Stomach (tissue), 19 donors: ENCODE measurements around the gene HDGFL3. TPM values are rescaled to one million over a fixed set of nuclear protein-coding genes. Genes with fewer than 3 reads are reported as not detected.

Experiments
- DNase-seq, 2 donors: peaks; one replicate each; pipeline versions ENCODE4 v3.0.0 to v3.0.0-alpha.2; 2013 to 2019
- H3K27ac ChIP-seq, 5 donors: fragments of 200-600 bp in 4 of 5; sonication (generic) in 4 of 5; one replicate each; pipeline ENCODE4 v1.5.1; 2013 to 2019; ENCODE audit warnings: mild to moderate bottlenecking in 1 of 5, moderate library complexity in 1 of 5
- H3K27me3 ChIP-seq, 3 donors: fragments of 200-600 bp; sonication (generic); one replicate each; pipeline ENCODE4 v1.5.1; 2017 to 2019; ENCODE audit warnings: mixed run types in 1 of 3
- H3K36me3 ChIP-seq, 4 donors: fragments of 200-600 bp; sonication (generic); 1 replicate in 3 of 4; 2 replicates in 1 of 4; pipeline ENCODE4 v1.5.1; 2016 to 2019
- H3K4me1 ChIP-seq, 4 donors: fragments of 200-600 bp; sonication (generic); one replicate each; pipeline ENCODE4 v1.5.1; 2016 to 2019
- H3K4me3 ChIP-seq, 4 donors: fragments of 200-600 bp; sonication (generic) in 3 of 4; one replicate each; pipeline ENCODE4 v1.5.1; 2016 to 2019; ENCODE audit warnings: mild to moderate bottlenecking in 1 of 4
- H3K9me3 ChIP-seq, 4 donors: fragments of 200-600 bp; sonication (generic); one replicate each; pipeline ENCODE4 v1.5.1; 2016 to 2019
- EP300 ChIP-seq: sonication (generic); formaldehyde crosslinking; IDR thresholded peaks from one replicate; pipeline ENCODE4 v1.6.1; 2017; ENCODE audit warnings: antibody characterized with exemption
- POLR2A ChIP-seq, 4 donors: fragments of 450-650 bp; IDR thresholded peaks; one replicate each; pipeline ENCODE4 v1.6.1; 2016; ENCODE audit warnings: antibody characterized with exemption in 4 of 4, control low read depth in 2 of 4, mild to moderate bottlenecking in 1 of 4, moderate library complexity in 1 of 4
- POLR2AphosphoS5 ChIP-seq, 3 donors: sonication (generic); formaldehyde crosslinking; IDR thresholded peaks; one replicate each; pipeline ENCODE4 v1.6.1; 2016; ENCODE audit warnings: antibody characterized with exemption in 3 of 3
- WGBS, 5 donors: extraction: QIAGEN DNeasy Blood & Tissue Kit in 3 of 5; methylation state at CpG; one replicate each; pipeline versions ENCODE4 v1.1.5 to v1.1.7; 2013 to 2018; 5-methylcytosine and 5-hydroxymethylcytosine counted together
- intact Hi-C: fragments of 100-400 bp; cut with DNase I; formaldehyde crosslinking; loops from one replicate; pipeline ENCODE4 v1.15.1; 2023; ENCODE audit warnings: low total_unique reads
- long read RNA-seq, 10 donors: transcript quantifications; one replicate each; lab custom pipeline, GENCODE V29; 2026
- polyA plus RNA-seq, 3 donors: library from polyadenylated mRNA; stranded (reverse); fragments of 200-250 nt; gene quantifications; one replicate each; pipeline ENCODE4 v1.2.3, GENCODE V29; 2013
- total RNA-seq, 5 donors: library from RNA; depleted of rRNA; stranded (reverse); fragments of >200 nt; gene quantifications; one replicate each; pipeline versions ENCODE4 v1.1.0 to v1.2.3, GENCODE V29; 2014 to 2016
- TF ChIP-seq, protein P1 (sequence below), 7 experiments: fragments of 450-650 bp in 4 of 7; fragments of 200-600 bp in 3 of 7; sonication (generic) in 3 of 7; IDR thresholded peaks; one replicate each; pipeline ENCODE4 v1.5.1; 2016 to 2019; ENCODE audit warnings: antibody characterized with exemption in 7 of 7, control low read depth in 2 of 7, mild to moderate bottlenecking in 1 of 7
- donor health status: healthy with polysubstance abuse.
- donor health status: Bipolar disorder and iron deficiency.
- donor health status: healthy.

The HDGFL3 gene
- 100 to 1,000 TPM in 1 of 5 donors, 10 to 100 TPM in 2, 1 to 10 TPM in 2; 4.0 to 110 (median 26.6) TPM for total RNA-seq
- 10 to 100 TPM in 2 of 3 donors, 1 to 10 TPM in 1; 6.7 to 15.6 (median 13.9) TPM for polyA plus RNA-seq
- long read RNA-seq, donor 1, full-length matches to known transcripts: 5 of 10 reads
- long read RNA-seq, donor 1, partial matches to known transcripts: 5 of 10 reads
- long read RNA-seq, donor 1, other reads (novel, unspliced or antisense): 0 of 10 reads
- long read RNA-seq, donor 2, full-length matches to known transcripts: 13 of 13 reads
- long read RNA-seq, donor 2, partial matches to known transcripts: 0 of 13 reads
- long read RNA-seq, donor 2, other reads (novel, unspliced or antisense): 0 of 13 reads
- long read RNA-seq, donor 3, full-length matches to known transcripts: 4 of 4 reads
- long read RNA-seq, donor 3, partial matches to known transcripts: 0 of 4 reads
- long read RNA-seq, donor 3, other reads (novel, unspliced or antisense): 0 of 4 reads
- long read RNA-seq, donor 4, full-length matches to known transcripts: 1 of 1 reads
- long read RNA-seq, donor 4, partial matches to known transcripts: 0 of 1 reads
- long read RNA-seq, donor 4, other reads (novel, unspliced or antisense): 0 of 1 reads
- long read RNA-seq, donor 5, full-length matches to known transcripts: 18 of 26 reads
- long read RNA-seq, donor 5, partial matches to known transcripts: 8 of 26 reads
- long read RNA-seq, donor 5, other reads (novel, unspliced or antisense): 0 of 26 reads
- long read RNA-seq, donor 6, full-length matches to known transcripts: 29 of 39 reads
- long read RNA-seq, donor 6, partial matches to known transcripts: 10 of 39 reads
- long read RNA-seq, donor 6, other reads (novel, unspliced or antisense): 0 of 39 reads
- long read RNA-seq, donor 7, full-length matches to known transcripts: 18 of 32 reads
- long read RNA-seq, donor 7, partial matches to known transcripts: 14 of 32 reads
- long read RNA-seq, donor 7, other reads (novel, unspliced or antisense): 0 of 32 reads
- long read RNA-seq, donor 8, full-length matches to known transcripts: 16 of 16 reads
- long read RNA-seq, donor 8, partial matches to known transcripts: 0 of 16 reads
- long read RNA-seq, donor 8, other reads (novel, unspliced or antisense): 0 of 16 reads
- long read RNA-seq, donor 9, full-length matches to known transcripts: 6 of 31 reads
- long read RNA-seq, donor 9, partial matches to known transcripts: 25 of 31 reads
- long read RNA-seq, donor 9, other reads (novel, unspliced or antisense): 0 of 31 reads
- long read RNA-seq, donor 10, full-length matches to known transcripts: 3 of 3 reads
- long read RNA-seq, donor 10, partial matches to known transcripts: 0 of 3 reads
- long read RNA-seq, donor 10, other reads (novel, unspliced or antisense): 0 of 3 reads

DNA sequence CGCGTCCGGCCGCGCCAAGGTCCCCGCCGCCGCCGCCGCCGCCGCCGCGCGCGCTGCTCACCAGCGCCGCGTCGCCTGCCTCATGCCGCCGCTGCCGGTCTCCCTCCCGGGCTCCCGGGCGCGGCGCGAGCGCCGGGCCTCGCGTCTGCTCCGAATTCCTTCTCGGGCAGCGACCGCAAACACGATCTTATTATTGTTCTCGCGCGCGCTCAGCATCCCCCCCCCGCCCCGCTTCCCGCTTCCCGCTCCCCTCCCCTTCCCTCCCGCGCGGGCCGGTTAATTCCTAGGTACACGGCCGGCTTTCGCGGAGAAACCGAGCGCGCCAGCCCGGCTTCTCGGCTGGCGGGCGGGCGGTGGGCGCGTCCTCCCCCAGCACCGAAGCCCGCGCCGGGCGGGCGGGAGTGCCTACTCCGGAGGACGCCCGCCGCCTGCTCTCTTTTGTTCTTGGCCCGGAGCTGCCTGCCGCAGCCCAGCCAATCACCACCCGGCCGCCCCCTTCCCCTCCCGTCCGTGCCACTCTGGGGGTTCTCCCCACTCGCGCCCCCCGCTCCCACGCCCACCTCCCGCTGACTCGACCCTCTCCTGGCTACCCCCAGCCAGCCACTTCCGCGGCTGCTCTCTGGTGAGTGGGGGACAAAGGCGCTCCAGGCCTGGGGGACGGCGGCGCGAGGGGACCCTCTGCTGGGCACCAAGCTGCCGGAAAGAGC lies at the start of gene HDGFL3:
TSS of gene HDGFL3 (minus strand) at position 164 of the 707 bp plus-strand sequence. CDS start 409 bp downstream, outside the sequence.
- Histone ChIP-seq H3K27me3 (peaks cover 0 to 23% (median 13%) of the 10 kb centered on the region in 3 donors), H3K4me1 (peaks cover 0 to 45% (median 25%) of the 10 kb centered on the region in 4 donors), H3K4me3 (peak within 1 kb of the TSS; percentile 85 to 96 (median 88)), H3K27ac (peak within 1 kb of the TSS; percentile 59 to 94 (median 85)), H3K36me3 (no peaks in the 10 kb centered on the region), H3K9me3 (no peaks in the 10 kb centered on the region)
- intact Hi-C loops: no loop called here
- DNase-seq: peak; percentile 46 to 91
- 0 to 1% (median 1%) methylated on average over 9 to 94 of the region's 94 CpGs for WGBS, 5 donors
- no peak for TF ChIP-seq EP300
- TF ChIP-seq, protein P1, sequence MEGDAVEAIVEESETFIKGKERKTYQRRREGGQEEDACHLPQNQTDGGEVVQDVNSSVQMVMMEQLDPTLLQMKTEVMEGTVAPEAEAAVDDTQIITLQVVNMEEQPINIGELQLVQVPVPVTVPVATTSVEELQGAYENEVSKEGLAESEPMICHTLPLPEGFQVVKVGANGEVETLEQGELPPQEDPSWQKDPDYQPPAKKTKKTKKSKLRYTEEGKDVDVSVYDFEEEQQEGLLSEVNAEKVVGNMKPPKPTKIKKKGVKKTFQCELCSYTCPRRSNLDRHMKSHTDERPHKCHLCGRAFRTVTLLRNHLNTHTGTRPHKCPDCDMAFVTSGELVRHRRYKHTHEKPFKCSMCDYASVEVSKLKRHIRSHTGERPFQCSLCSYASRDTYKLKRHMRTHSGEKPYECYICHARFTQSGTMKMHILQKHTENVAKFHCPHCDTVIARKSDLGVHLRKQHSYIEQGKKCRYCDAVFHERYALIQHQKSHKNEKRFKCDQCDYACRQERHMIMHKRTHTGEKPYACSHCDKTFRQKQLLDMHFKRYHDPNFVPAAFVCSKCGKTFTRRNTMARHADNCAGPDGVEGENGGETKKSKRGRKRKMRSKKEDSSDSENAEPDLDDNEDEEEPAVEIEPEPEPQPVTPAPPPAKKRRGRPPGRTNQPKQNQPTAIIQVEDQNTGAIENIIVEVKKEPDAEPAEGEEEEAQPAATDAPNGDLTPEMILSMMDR (IDR thresholded peaks at IDR 0.05): no peak
- TF ChIP-seq POLR2A (IDR thresholded peaks at IDR 0.05): no peak
- no peak for TF ChIP-seq POLR2AphosphoS5 (IDR thresholded peaks at IDR 0.05)

DNA sequence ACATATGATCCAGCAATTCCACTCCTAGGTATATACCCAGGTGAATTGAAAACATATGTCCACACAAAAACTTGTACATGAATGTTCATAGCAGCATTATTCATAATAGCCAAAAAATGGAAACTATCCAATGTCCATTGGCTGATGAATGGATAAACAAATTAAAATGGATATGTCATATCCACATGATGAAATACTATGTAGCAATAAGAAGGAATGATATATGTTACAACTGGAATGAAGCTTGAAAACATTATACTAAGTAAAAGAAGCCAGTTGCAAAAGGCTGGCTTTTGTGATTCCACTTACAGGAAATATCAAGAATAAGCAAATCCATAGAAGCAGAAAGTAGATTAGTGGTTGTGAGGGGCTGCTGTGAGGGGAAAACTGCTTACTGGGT lies 43.2 kb upstream of the HDGFL3 start:
- Histone ChIP-seq H3K36me3 (no peaks in the 10 kb centered on the region), H3K4me3 (no peak overlapping the region), H3K27me3 (peaks cover 0 to 62% (median 10%) of the 10 kb centered on the region in 3 donors), H3K9me3 (no peaks in the 10 kb centered on the region), H3K27ac (no peak overlapping the region), H3K4me1 (peaks cover 0 to 4% (median 2%) of the 10 kb centered on the region in 4 donors)
- DNase-seq: no peak
- intact Hi-C loops: no loop called here
- TF ChIP-seq EP300 (no peak), POLR2A (IDR thresholded peaks at IDR 0.05) (no peak)

DNA sequence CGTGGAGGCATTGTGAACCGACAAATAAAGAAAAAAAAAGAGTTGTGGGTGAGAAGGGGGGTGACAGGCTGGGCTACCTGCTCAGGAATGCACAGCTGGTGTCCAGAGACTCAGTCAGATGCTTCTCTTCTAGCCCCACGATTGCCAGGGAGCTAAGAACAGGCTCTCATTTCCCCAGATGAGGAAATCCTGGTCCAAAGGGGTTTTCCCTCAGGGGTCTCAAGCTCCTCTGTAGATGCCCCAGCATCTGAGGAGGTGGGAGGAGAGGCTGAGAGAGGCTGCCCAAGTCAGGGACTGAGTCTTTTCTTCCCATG lies 41.4 kb upstream of the HDGFL3 start:
- peaks cover 0 to 69% (median 10%) of the 10 kb centered on the region in 3 donors for H3K27me3 ChIP-seq
- no peak overlapping the region for H3K27ac ChIP-seq
- H3K36me3 ChIP-seq: no peaks in the 10 kb centered on the region
- no peaks in the 10 kb centered on the region for H3K9me3 ChIP-seq
- intact Hi-C loops: loop anchor here (10.0 kb wide), 1 partner anchor 56 kb away; no protein-coding TSS in a partner anchor
- H3K4me3 ChIP-seq: no peak overlapping the region
- no peak for DNase-seq
- H3K4me1 ChIP-seq: peaks cover 0 to 4% (median 2%) of the 10 kb centered on the region in 4 donors
- WGBS, 5 donors: 8 to 26% (median 17%) methylated on average over 3 of the region's 3 CpGs
- TF ChIP-seq EP300: no peak

DNA sequence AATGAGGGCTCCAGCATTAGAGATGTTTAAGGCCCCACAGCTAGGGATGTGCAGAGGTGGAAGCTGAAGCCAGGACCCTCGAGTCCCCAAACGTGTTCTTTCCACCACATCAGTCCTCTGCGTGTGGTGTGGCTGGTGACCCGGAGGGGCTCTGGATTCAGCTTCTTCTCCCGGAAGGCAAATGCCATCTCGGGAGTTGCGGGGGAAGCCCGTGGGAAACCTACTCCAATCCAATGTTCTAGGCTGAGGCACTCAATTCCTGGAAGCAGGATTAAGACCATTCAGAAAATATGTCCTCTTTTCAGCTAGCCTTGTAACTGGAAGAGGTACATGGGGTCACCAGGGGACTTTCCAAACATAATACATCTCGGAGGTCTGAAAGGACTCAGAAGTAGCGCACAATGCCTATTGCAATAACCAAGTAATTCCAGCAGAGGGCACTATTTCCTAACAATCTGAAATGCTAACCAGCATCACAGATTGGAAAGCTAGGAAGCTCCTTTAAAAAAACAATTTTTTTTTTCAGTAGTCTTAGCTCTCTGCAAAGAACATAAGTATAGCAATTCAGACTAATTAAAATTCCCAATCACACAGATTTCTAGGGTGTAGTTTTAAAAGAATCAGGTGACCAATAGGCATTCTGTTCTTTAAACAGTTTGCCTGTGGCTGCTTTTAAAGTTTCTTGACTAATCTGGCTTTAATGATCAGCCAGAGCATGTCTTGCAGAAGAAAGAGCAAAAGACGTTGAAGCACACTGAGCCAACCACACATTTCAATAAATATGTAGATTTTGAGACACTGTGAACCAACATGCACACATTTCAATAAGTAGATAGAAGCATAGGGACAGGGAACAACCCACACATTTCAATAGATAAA lies 40.8 kb upstream of the HDGFL3 start:
- H3K36me3 ChIP-seq: no peaks in the 10 kb centered on the region
- no peak overlapping the region for H3K4me3 ChIP-seq
- H3K4me1 ChIP-seq: peaks cover 0 to 4% (median 2%) of the 10 kb centered on the region in 4 donors
- TF ChIP-seq POLR2A (IDR thresholded peaks at IDR 0.05): no peak
- TF ChIP-seq, protein P1 (IDR thresholded peaks at IDR 0.05): peak in 6 of 7 experiments; percentile 58 to 94 (median 84)
- intact Hi-C loops: loop anchor here (10.0 kb wide), 1 partner anchor 56 kb away; no protein-coding TSS in a partner anchor
- DNase-seq: peak in 1 of 2 donors; percentile 85
- 28 to 38% (median 33%) methylated on average over 11 of the region's 11 CpGs for WGBS, 5 donors
- H3K27ac ChIP-seq: no peak overlapping the region
- peaks cover 0 to 70% (median 10%) of the 10 kb centered on the region in 3 donors for H3K27me3 ChIP-seq
- no peaks in the 10 kb centered on the region for H3K9me3 ChIP-seq
